NCI-H82 (cell line): ENCODE results near the gene SOX6.
A peak's percentile ranks its signal among the peaks of the same experiment; 100 is the strongest.

Experiments
- DNase-seq: peaks from one replicate; lab custom pipeline; 2025; lab: John Stamatoyannopoulos, UW

Gene SOX6

GRCh38 chr11:16276251-16276650 is 80.1 kb downstream of the SOX6 start:
- DNase-seq = no peak

GRCh38 chr11:16271258-16271657 is 85.1 kb downstream of the SOX6 start:
- DNase-seq = no peak

- no peak for DNase-seq
Observed at GRCh38 chr11:16266021-16266420, 90.3 kb downstream of the SOX6 start.

- DNase-seq = no peak
Observed at GRCh38 chr11:16265022-16265421, 91.3 kb downstream of the SOX6 start.

GRCh38 chr11:16262645-16262955 is 93.7 kb downstream of the SOX6 start:
- DNase-seq = no peak

GRCh38 chr11:16261836-16262644 is 94.3 kb downstream of the SOX6 start:
- no peak for DNase-seq

GRCh38 chr11:16252373-16252772 is 104.0 kb downstream of the SOX6 start:
- peak; percentile 14 for DNase-seq

- no peak for DNase-seq
Observed at GRCh38 chr11:16248248-16248647, 108.1 kb downstream of the SOX6 start.

GRCh38 chr11:16242806-16243205 is 113.5 kb downstream of the SOX6 start:
- no peak for DNase-seq

- DNase-seq = no peak
Observed at GRCh38 chr11:16240687-16241086, 115.7 kb downstream of the SOX6 start.

- DNase-seq = peak; percentile 30
Observed at GRCh38 chr11:16239141-16240105, 116.9 kb downstream of the SOX6 start.

- DNase-seq = peak; percentile 2
Observed at GRCh38 chr11:16226245-16226644, 130.1 kb downstream of the SOX6 start.

GRCh38 chr11:16225623-16226022 is 130.7 kb downstream of the SOX6 start:
- DNase-seq = no peak

GRCh38 chr11:16223558-16223957 is 132.8 kb downstream of the SOX6 start:
- peak; percentile 1 for DNase-seq

- no peak for DNase-seq
Observed at GRCh38 chr11:16217631-16218030, 138.7 kb downstream of the SOX6 start.

- DNase-seq = no peak
Observed at GRCh38 chr11:16216831-16217230, 139.5 kb downstream of the SOX6 start.

GRCh38 chr11:16215352-16215751 is 141.0 kb downstream of the SOX6 start:
- no peak for DNase-seq

GRCh38 chr11:16211407-16211806 is 144.9 kb downstream of the SOX6 start:
- DNase-seq = peak; percentile 42

GRCh38 chr11:16204261-16204660 is 152.1 kb downstream of the SOX6 start:
- DNase-seq = no peak

- no peak for DNase-seq
Observed at GRCh38 chr11:16195651-16196050, 160.7 kb downstream of the SOX6 start.

GRCh38 chr11:16194566-16194965 is 161.8 kb downstream of the SOX6 start:
- no peak for DNase-seq

- DNase-seq = no peak
Observed at GRCh38 chr11:16193897-16194381, 162.4 kb downstream of the SOX6 start.

GRCh38 chr11:16191868-16192240 is 164.5 kb downstream of the SOX6 start:
- peak; percentile 36 for DNase-seq
